ENCODE measurements around the gene CREBZF. TPM values are rescaled to one million over a fixed set of nuclear protein-coding genes. Genes with fewer than 3 reads are reported as not detected.
A peak's percentile ranks its signal among the peaks of the same experiment; 100 is the strongest.

CREBZF gene
- total RNA-seq, 1 experiment from 2014 or later, result 99.4 TPM

GRCh38 chr11:85668157-85668556, 3.2 kb upstream of the CREBZF start:
- Mint-ChIP-seq H3K36me3 (ENCODE audit: insufficient read depth, unreplicated experiment) (peaks cover 21% of the 10 kb centered on the region), H3K27me3 (ENCODE audit: insufficient read depth, unreplicated experiment) (no peaks in the 10 kb centered on the region), H3K4me1 (ENCODE audit: low read depth, unreplicated experiment) (peaks cover 7% of the 10 kb centered on the region), H3K27ac (ENCODE audit: unreplicated experiment) (no peak overlapping the region), H3K9me3 (ENCODE audit: unreplicated experiment) (peaks cover 20% of the 10 kb centered on the region), H3K4me3 (ENCODE audit: unreplicated experiment) (no peak overlapping the region)
- no peak for DNase-seq
- intact Hi-C loops (cut with micrococcal nuclease; ENCODE audit: unreplicated experiment), result loop anchor here (10.0 kb wide), 2 partner anchors 577 to 637 kb away; partner anchors contain the start of genes EED and HIKESHI
- ChIA-PET CTCF (no interaction called here), POLR2A (no interaction called here)
- no peak for TF ChIP-seq CTCF (IDR thresholded peaks at IDR 0.05; ENCODE audit: insufficient read depth in 1 of 2, low read depth in 1 of 2, low read length in 1 of 2, severe bottlenecking in 1 of 2, unreplicated experiment in 1 of 2)
- no peak overlapping the region for H3K4me3 ChIP-seq (ENCODE audit: low read depth, low read length)
- 0 out of 2 replicates have a peak, but pooled peaks cover 9% of the 10 kb centered on the region for H3K4me1 ChIP-seq
- H3K9me3 ChIP-seq, result peaks cover 6% of the 10 kb centered on the region; the same call in 1 of the 2 replicates
- H3K36me3 ChIP-seq (ENCODE audit: control insufficient read depth, insufficient read depth, low read length), result peaks cover 2% of the 10 kb centered on the region; the same call in 1 of the 2 replicates
- H3K27me3 ChIP-seq (replicated peaks; ENCODE audit: control insufficient read depth, insufficient read depth, low read length), result no peaks in the 10 kb centered on the region
- no TSS peak for BruUV-seq (replicated peaks)

- DNase-seq, result no peak
- Histone ChIP-seq H3K9me3 (peaks cover 6% of the 10 kb centered on the region; the same call in 1 of the 2 replicates), H3K27me3 (replicated peaks; ENCODE audit: control insufficient read depth, insufficient read depth, low read length) (no peaks in the 10 kb centered on the region), H3K4me1 (0 out of 2 replicates have a peak, but pooled peaks cover 9% of the 10 kb centered on the region), H3K36me3 (ENCODE audit: control insufficient read depth, insufficient read depth, low read length) (peaks cover 2% of the 10 kb centered on the region; the same call in 1 of the 2 replicates), H3K4me3 (ENCODE audit: low read depth, low read length) (no peak overlapping the region)
- BruUV-seq (replicated peaks), result no TSS peak
- Mint-ChIP-seq H3K4me1 (ENCODE audit: low read depth, unreplicated experiment) (peaks cover 7% of the 10 kb centered on the region), H3K9me3 (ENCODE audit: unreplicated experiment) (peaks cover 12% of the 10 kb centered on the region), H3K4me3 (ENCODE audit: unreplicated experiment) (no peak overlapping the region), H3K27me3 (ENCODE audit: insufficient read depth, unreplicated experiment) (no peaks in the 10 kb centered on the region), H3K36me3 (ENCODE audit: insufficient read depth, unreplicated experiment) (peaks cover 34% of the 10 kb centered on the region), H3K27ac (ENCODE audit: unreplicated experiment) (no peak overlapping the region)
- ChIA-PET CTCF (no interaction called here), POLR2A (no interaction called here)
- no peak for TF ChIP-seq CTCF (IDR thresholded peaks at IDR 0.05; ENCODE audit: insufficient read depth in 1 of 2, low read depth in 1 of 2, low read length in 1 of 2, severe bottlenecking in 1 of 2, unreplicated experiment in 1 of 2)
- intact Hi-C loops (cut with micrococcal nuclease; ENCODE audit: unreplicated experiment), result loop anchor here (10.0 kb wide), 2 partner anchors 578 to 638 kb away; partner anchors contain the start of genes EED and HIKESHI
Measured at GRCh38 chr11:85666687-85667086, 1.8 kb upstream of the CREBZF start.

- TF ChIP-seq CTCF (IDR thresholded peaks at IDR 0.05; ENCODE audit: insufficient read depth in 1 of 2, low read depth in 1 of 2, low read length in 1 of 2, severe bottlenecking in 1 of 2, unreplicated experiment in 1 of 2), result no peak
- Histone ChIP-seq H3K36me3 (ENCODE audit: control insufficient read depth, insufficient read depth, low read length) (peaks cover 2% of the 10 kb centered on the region; the same call in 1 of the 2 replicates), H3K27me3 (replicated peaks; ENCODE audit: control insufficient read depth, insufficient read depth, low read length) (no peaks in the 10 kb centered on the region), H3K4me1 (0 out of 2 replicates have a peak, but pooled peaks cover 9% of the 10 kb centered on the region), H3K9me3 (peaks cover 1% of the 10 kb centered on the region; the same call in 1 of the 2 replicates), H3K4me3 (ENCODE audit: low read depth, low read length) (no peak overlapping the region; the same call in 1 of the 2 replicates)
- Mint-ChIP-seq H3K4me3 (ENCODE audit: unreplicated experiment) (peak overlapping the region; percentile 91), H3K9me3 (ENCODE audit: unreplicated experiment) (peaks cover 5% of the 10 kb centered on the region), H3K36me3 (ENCODE audit: insufficient read depth, unreplicated experiment) (peaks cover 43% of the 10 kb centered on the region), H3K27me3 (ENCODE audit: insufficient read depth, unreplicated experiment) (no peaks in the 10 kb centered on the region), H3K27ac (ENCODE audit: unreplicated experiment) (peak overlapping the region; percentile 87), H3K4me1 (ENCODE audit: low read depth, unreplicated experiment) (peaks cover 16% of the 10 kb centered on the region)
- CTCF ChIA-PET, result no interaction called here
- intact Hi-C loops (cut with micrococcal nuclease; ENCODE audit: unreplicated experiment), result loop anchor here (1.0 to 10.0 kb wide), 3 partner anchors 144 to 639 kb away; partner anchors contain the start of genes EED and HIKESHI
- no TSS peak for BruUV-seq (replicated peaks)
- POLR2A ChIA-PET, result interaction anchor here (0.5 kb wide), 1 partner anchor 21 kb away, joined by 3 read pairs; no protein-coding TSS in a partner anchor
- DNase-seq, result no peak
Measured at GRCh38 chr11:85665733-85666132, 804 bp upstream of the CREBZF start.
